ENCODE results near the gene EEF1AKMT4.

GRCh38 chr3:184290331-184290730 lies 40.9 kb downstream of the EEF1AKMT4 start:
- no peak for TF ChIP-seq CTCF (IDR thresholded peaks at IDR 0.05)
- TF ChIP-seq POLR2A (IDR thresholded peaks at IDR 0.05), result no peak
- no peak for TF ChIP-seq POLR2AphosphoS5 (IDR thresholded peaks at IDR 0.05)

Data from breast epithelium (tissue), 3 donors.